SK-N-SH (cell line): ENCODE measurements around the gene MRPL21.

Experiments used
- CTCF ChIP-seq: fragments of 200-600 bp; sonication (generic); IDR thresholded peaks from 2 replicates; pipeline ENCODE4 v1.6.1; 2017; ENCODE audit warnings: antibody characterized with exemption, mild to moderate bottlenecking, moderate library complexity
- ELF1 ChIP-seq: IDR thresholded peaks from 2 replicates; pipeline ENCODE4 v1.4.0; 2012
- EP300 ChIP-seq, 2 experiments: IDR thresholded peaks; 2 replicates each; pipeline versions ENCODE4 v1.4.0 to v1.6.1; 2012; ENCODE audit warnings: borderline replicate concordance in 1 of 2, low read depth in 1 of 2, low read length in 1 of 2
- EZH2phosphoT487 ChIP-seq: fragments of 200-600 bp; sonication (generic); IDR thresholded peaks from 2 replicates; pipeline ENCODE4 v1.6.1; 2017; ENCODE audit warnings: low read depth, mixed run types, mild to moderate bottlenecking, antibody characterized with exemption, moderate library complexity, borderline replicate concordance
- FOXJ3 ChIP-seq: sonication (generic); formaldehyde crosslinking; IDR thresholded peaks from 2 replicates; pipeline ENCODE4 v1.5.1; 2020; ENCODE audit warnings: mild to moderate bottlenecking, missing genetic modification reagents
- FOXM1 ChIP-seq: IDR thresholded peaks from 2 replicates; pipeline ENCODE4 v1.4.0; 2012; ENCODE audit warnings: low read depth, mild to moderate bottlenecking
- GABPA ChIP-seq: IDR thresholded peaks from 2 replicates; pipeline ENCODE4 v1.4.0; 2012; ENCODE audit warnings: low read depth, mild to moderate bottlenecking
- JUND ChIP-seq: IDR thresholded peaks from 2 replicates; pipeline ENCODE4 v1.4.0; 2012
- NFIC ChIP-seq: IDR thresholded peaks from 2 replicates; pipeline ENCODE4 v1.4.0; 2012; ENCODE audit warnings: borderline replicate concordance
- PBX3 ChIP-seq: IDR thresholded peaks from 2 replicates; pipeline ENCODE4; 2012
- POLR2AphosphoS5 ChIP-seq: IDR thresholded peaks from 2 replicates; pipeline ENCODE4 v1.6.1; 2012; ENCODE audit warnings: low read depth, low read length
- RAD21 ChIP-seq: IDR thresholded peaks from 2 replicates; pipeline ENCODE4 v1.6.1; 2012; ENCODE audit warnings: mild to moderate bottlenecking, low read length
- REST ChIP-seq: IDR thresholded peaks from 2 replicates; pipeline ENCODE4 v1.6.1; 2012; ENCODE audit warnings: mild to moderate bottlenecking, low read depth, low read length, moderate library complexity
- SIN3A ChIP-seq: IDR thresholded peaks from 2 replicates; pipeline ENCODE4 v1.6.1; 2012; ENCODE audit warnings: low read depth, mild to moderate bottlenecking, low read length, moderate library complexity, borderline replicate concordance

- no peak for TF ChIP-seq CTCF
- TF ChIP-seq ELF1: no peak
- TF ChIP-seq JUND: no peak
- no peak for TF ChIP-seq GABPA
- no peak for TF ChIP-seq POLR2AphosphoS5
- TF ChIP-seq FOXJ3 (CRISPR knock-in tag): no peak
- TF ChIP-seq EZH2phosphoT487: no peak
- TF ChIP-seq REST: no peak
- no peak for TF ChIP-seq NFIC
- no peak for TF ChIP-seq PBX3
- no peak for TF ChIP-seq FOXM1
- no peak for TF ChIP-seq SIN3A
- no peak for TF ChIP-seq RAD21
- no peak for TF ChIP-seq EP300 (IDR thresholded peaks at IDR 0.05; ENCODE audit: borderline replicate concordance in 1 of 2, low read depth in 1 of 2, low read length in 1 of 2)
Measured at GRCh38 chr11:68934666-68935065, 31.0 kb upstream of the MRPL21 start.
